Measurements from ENCODE around the gene COL23A1. TPM values are rescaled to one million over a fixed set of nuclear protein-coding genes. Genes with fewer than 3 reads are reported as not detected.

The COL23A1 gene
- polyA plus RNA-seq (2013, experiment 1 of 2): 0.82 TPM
- 1.0 TPM for polyA plus RNA-seq (2013, experiment 2 of 2)

DNA sequence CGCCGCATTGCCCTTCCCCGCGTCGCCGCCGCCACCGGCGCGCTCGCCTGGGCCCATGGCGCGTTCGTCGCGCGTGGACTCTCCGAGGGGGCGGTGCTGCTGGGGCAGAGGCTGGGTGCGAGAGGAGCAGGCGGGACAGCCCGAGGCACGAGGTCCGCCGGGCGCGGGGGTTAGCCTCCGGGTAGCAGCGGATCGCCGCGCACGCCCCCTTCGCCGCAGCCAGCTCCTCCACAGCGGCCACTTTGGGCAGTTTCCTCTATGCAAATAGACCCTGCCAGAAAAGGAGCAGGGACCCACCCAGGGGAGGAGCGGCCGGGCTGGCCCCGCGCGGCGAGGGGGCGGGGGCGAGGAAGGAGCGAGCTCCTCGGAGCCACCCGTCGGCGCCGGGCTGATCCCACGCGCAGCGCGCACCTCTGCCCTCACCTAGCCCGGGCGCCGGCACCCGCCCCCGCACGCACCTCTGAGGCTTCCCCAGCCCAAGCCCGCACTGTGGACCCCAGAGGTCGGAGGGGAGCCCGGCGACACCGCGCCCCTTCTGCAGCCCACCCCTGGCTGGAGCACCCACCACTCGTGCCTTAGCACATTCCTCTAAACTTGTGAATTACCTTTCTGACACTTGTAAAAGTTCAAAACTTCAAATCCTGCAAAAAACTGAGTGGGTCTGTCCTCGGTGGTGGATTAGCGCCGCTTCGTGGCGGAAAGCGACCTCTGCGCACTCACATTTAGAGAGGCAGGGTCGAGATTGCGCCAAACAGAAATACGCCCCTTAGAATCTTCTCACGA, at the start of gene COL23A1:
COL23A1 (minus strand) TSS at position 253 of the 783 bp plus-strand sequence.
- Histone ChIP-seq H3K14ac (ENCODE audit: low read length) (no peak within 1 kb of the TSS), H3K27ac (replicated peaks; ENCODE audit: low read length) (no peak within 1 kb of the TSS), H3K36me3 (replicated peaks in 1 of 2; ENCODE audit: control insufficient read depth in 2 of 2, insufficient read depth in 2 of 2, low read length in 2 of 2) (no peaks in the 10 kb centered on the region), H2BK15ac (ENCODE audit: low read length) (no peak within 1 kb of the TSS), H4K8ac (ENCODE audit: low read depth, low read length) (no peak within 1 kb of the TSS), H3K9ac (ENCODE audit: low read depth, low read length, poor library complexity) (peak within 1 kb of the TSS; percentile 85), H2AK5ac (ENCODE audit: low read depth, low read length) (no peak within 1 kb of the TSS), H3K4me3 (ENCODE audit: low read length in 2 of 2) (peak within 1 kb of the TSS; percentile 65 to 78), H2AFZ (ENCODE audit: low read length) (peak within 1 kb of the TSS; percentile 97), H3K9me3 (replicated peaks in 1 of 2; ENCODE audit: control insufficient read depth in 2 of 2, insufficient read depth in 1 of 2, low read depth in 1 of 2, low read length in 2 of 2) (peaks cover 2 to 9% of the 10 kb centered on the region in 2 donors), H4K91ac (ENCODE audit: low read depth, low read length, poor library complexity) (no peak within 1 kb of the TSS), H3K4me1 (ENCODE audit: control insufficient read depth in 2 of 2, insufficient read depth in 1 of 2, low read depth in 1 of 2, low read length in 2 of 2) (peaks cover 6 to 18% of the 10 kb centered on the region in 2 donors), H2BK5ac (ENCODE audit: low read length) (peak within 1 kb of the TSS; percentile 15), H2BK12ac (ENCODE audit: low read length) (no peak within 1 kb of the TSS), H3K79me1 (ENCODE audit: low read depth, low read length) (peaks cover 2% of the 10 kb centered on the region), H2BK120ac (ENCODE audit: low read depth, low read length) (no peak within 1 kb of the TSS), H3K4me2 (ENCODE audit: insufficient read depth, low read length, poor library complexity, severe bottlenecking) (peak within 1 kb of the TSS; percentile 91), H3K4ac (ENCODE audit: low read length) (peak within 1 kb of the TSS; percentile 8), H3K18ac (ENCODE audit: low read length) (peak within 1 kb of the TSS; percentile 92), H3K27me3 (ENCODE audit: control insufficient read depth in 3 of 3, insufficient read depth in 3 of 3, low read depth in 1 of 3, low read length in 3 of 3) (peaks cover 0 to 25% (median 8%) of the 10 kb centered on the region in 3 experiments), H3K23ac (ENCODE audit: low read depth, low read length, poor library complexity) (peak within 1 kb of the TSS; percentile 96)
- WGBS, 2 donors (ENCODE audit: extremely low coverage in 2 of 2, insufficient read length in 2 of 2, insufficient replicate concordance in 1 of 2): no CpG with 5 or more reads among the region's 78 CpGs
- peak; percentile 62 for DNase-seq (ENCODE audit: low spot score)

- Histone ChIP-seq H3K14ac (ENCODE audit: low read length) (no peak overlapping the region), H2BK120ac (ENCODE audit: low read depth, low read length) (no peak overlapping the region), H3K36me3 (replicated peaks in 1 of 2; ENCODE audit: control insufficient read depth in 2 of 2, insufficient read depth in 2 of 2, low read length in 2 of 2) (no peaks in the 10 kb centered on the region), H3K4me2 (ENCODE audit: insufficient read depth, low read length, poor library complexity, severe bottlenecking) (no peak overlapping the region), H3K4me3 (ENCODE audit: low read length in 2 of 2) (no peak overlapping the region), H3K27me3 (ENCODE audit: control insufficient read depth in 3 of 3, insufficient read depth in 3 of 3, low read depth in 1 of 3, low read length in 3 of 3) (no peaks in the 10 kb centered on the region), H3K79me1 (ENCODE audit: low read depth, low read length) (no peaks in the 10 kb centered on the region), H2AFZ (ENCODE audit: low read length) (no peak overlapping the region), H3K27ac (replicated peaks; ENCODE audit: low read length) (no peak overlapping the region), H2AK5ac (ENCODE audit: low read depth, low read length) (no peak overlapping the region), H3K4ac (ENCODE audit: low read length) (no peak overlapping the region), H3K4me1 (ENCODE audit: control insufficient read depth in 2 of 2, insufficient read depth in 1 of 2, low read depth in 1 of 2, low read length in 2 of 2) (no peaks in the 10 kb centered on the region), H4K91ac (ENCODE audit: low read depth, low read length, poor library complexity) (no peak overlapping the region), H2BK5ac (ENCODE audit: low read length) (no peak overlapping the region), H2BK12ac (ENCODE audit: low read length) (no peak overlapping the region), H3K9me3 (replicated peaks in 1 of 2; ENCODE audit: control insufficient read depth in 2 of 2, insufficient read depth in 1 of 2, low read depth in 1 of 2, low read length in 2 of 2) (peaks cover 0 to 2% of the 10 kb centered on the region in 2 donors), H3K9ac (ENCODE audit: low read depth, low read length, poor library complexity) (no peak overlapping the region), H4K8ac (ENCODE audit: low read depth, low read length) (no peak overlapping the region), H3K18ac (ENCODE audit: low read length) (no peak overlapping the region), H2BK15ac (ENCODE audit: low read length) (no peak overlapping the region), H3K23ac (ENCODE audit: low read depth, low read length, poor library complexity) (no peak overlapping the region)
- no CpG with 5 or more reads among the region's 9 CpGs for WGBS, 2 donors (ENCODE audit: extremely low coverage in 2 of 2, insufficient read length in 2 of 2, insufficient replicate concordance in 1 of 2)
- DNase-seq (ENCODE audit: low spot score): no peak
These were observed 47.3 kb upstream of the COL23A1 start for GRCh38 chr5:178637356-178638074.

GRCh38 chr5:178632285-178632684, 42.1 kb upstream of the COL23A1 start:
- H2BK120ac ChIP-seq (ENCODE audit: low read depth, low read length): no peak overlapping the region
- H3K23ac ChIP-seq (ENCODE audit: low read depth, low read length, poor library complexity): no peak overlapping the region
- H2AFZ ChIP-seq (ENCODE audit: low read length): no peak overlapping the region
- H2BK15ac ChIP-seq (ENCODE audit: low read length): no peak overlapping the region
- no peak overlapping the region for H4K91ac ChIP-seq (ENCODE audit: low read depth, low read length, poor library complexity)
- H4K8ac ChIP-seq (ENCODE audit: low read depth, low read length): no peak overlapping the region
- H3K14ac ChIP-seq (ENCODE audit: low read length): no peak overlapping the region
- H3K9me3 ChIP-seq (replicated peaks in 1 of 2; ENCODE audit: control insufficient read depth in 2 of 2, insufficient read depth in 1 of 2, low read depth in 1 of 2, low read length in 2 of 2): peaks cover under 1 to 5% of the 10 kb centered on the region in 2 donors
- H2BK5ac ChIP-seq (ENCODE audit: low read length): no peak overlapping the region
- no peaks in the 10 kb centered on the region for H3K79me1 ChIP-seq (ENCODE audit: low read depth, low read length)
- no peak overlapping the region for H2BK12ac ChIP-seq (ENCODE audit: low read length)
- WGBS, 2 donors (ENCODE audit: extremely low coverage in 2 of 2, insufficient read length in 2 of 2, insufficient replicate concordance in 1 of 2): no CpG with 5 or more reads among the region's 4 CpGs
- H3K27me3 ChIP-seq (ENCODE audit: control insufficient read depth in 3 of 3, insufficient read depth in 3 of 3, low read depth in 1 of 3, low read length in 3 of 3): no peaks in the 10 kb centered on the region
- no peaks in the 10 kb centered on the region for H3K36me3 ChIP-seq (replicated peaks in 1 of 2; ENCODE audit: control insufficient read depth in 2 of 2, insufficient read depth in 2 of 2, low read length in 2 of 2)
- no peak overlapping the region for H3K4me3 ChIP-seq (ENCODE audit: low read length in 2 of 2)
- H3K18ac ChIP-seq (ENCODE audit: low read length): no peak overlapping the region
- no peak overlapping the region for H2AK5ac ChIP-seq (ENCODE audit: low read depth, low read length)
- H3K4me1 ChIP-seq (ENCODE audit: control insufficient read depth in 2 of 2, insufficient read depth in 1 of 2, low read depth in 1 of 2, low read length in 2 of 2): no peaks in the 10 kb centered on the region
- H3K27ac ChIP-seq (replicated peaks; ENCODE audit: low read length): no peak overlapping the region
- no peak for DNase-seq (ENCODE audit: low spot score)
- H3K9ac ChIP-seq (ENCODE audit: low read depth, low read length, poor library complexity): no peak overlapping the region
- no peak overlapping the region for H3K4ac ChIP-seq (ENCODE audit: low read length)
- no peak overlapping the region for H3K4me2 ChIP-seq (ENCODE audit: insufficient read depth, low read length, poor library complexity, severe bottlenecking)

GRCh38 chr5:178630951-178631350, 40.8 kb upstream of the COL23A1 start:
- no peak overlapping the region for H3K4me2 ChIP-seq (ENCODE audit: insufficient read depth, low read length, poor library complexity, severe bottlenecking)
- peak overlapping the region; percentile 27 for H2AFZ ChIP-seq (ENCODE audit: low read length)
- no peaks in the 10 kb centered on the region for H3K36me3 ChIP-seq (replicated peaks in 1 of 2; ENCODE audit: control insufficient read depth in 2 of 2, insufficient read depth in 2 of 2, low read length in 2 of 2)
- H3K23ac ChIP-seq (ENCODE audit: low read depth, low read length, poor library complexity): no peak overlapping the region
- no peak overlapping the region for H2AK5ac ChIP-seq (ENCODE audit: low read depth, low read length)
- H2BK12ac ChIP-seq (ENCODE audit: low read length): no peak overlapping the region
- no peak overlapping the region for H3K27ac ChIP-seq (replicated peaks; ENCODE audit: low read length)
- H3K4ac ChIP-seq (ENCODE audit: low read length): no peak overlapping the region
- no CpG with 5 or more reads among the region's 2 CpGs for WGBS, 2 donors (ENCODE audit: extremely low coverage in 2 of 2, insufficient read length in 2 of 2, insufficient replicate concordance in 1 of 2)
- H3K9me3 ChIP-seq (replicated peaks in 1 of 2; ENCODE audit: control insufficient read depth in 2 of 2, insufficient read depth in 1 of 2, low read depth in 1 of 2, low read length in 2 of 2): peaks cover 1 to 7% of the 10 kb centered on the region in 2 donors
- DNase-seq (ENCODE audit: low spot score): no peak
- H2BK15ac ChIP-seq (ENCODE audit: low read length): no peak overlapping the region
- no peak overlapping the region for H3K9ac ChIP-seq (ENCODE audit: low read depth, low read length, poor library complexity)
- H4K91ac ChIP-seq (ENCODE audit: low read depth, low read length, poor library complexity): no peak overlapping the region
- H3K4me1 ChIP-seq (ENCODE audit: control insufficient read depth in 2 of 2, insufficient read depth in 1 of 2, low read depth in 1 of 2, low read length in 2 of 2): no peaks in the 10 kb centered on the region
- H3K14ac ChIP-seq (ENCODE audit: low read length): no peak overlapping the region
- H4K8ac ChIP-seq (ENCODE audit: low read depth, low read length): no peak overlapping the region
- H2BK5ac ChIP-seq (ENCODE audit: low read length): no peak overlapping the region
- H3K18ac ChIP-seq (ENCODE audit: low read length): no peak overlapping the region
- H3K4me3 ChIP-seq (ENCODE audit: low read length in 2 of 2): no peak overlapping the region
- peaks cover 2% of the 10 kb centered on the region for H3K79me1 ChIP-seq (ENCODE audit: low read depth, low read length)
- H2BK120ac ChIP-seq (ENCODE audit: low read depth, low read length): no peak overlapping the region
- no peaks in the 10 kb centered on the region for H3K27me3 ChIP-seq (ENCODE audit: control insufficient read depth in 3 of 3, insufficient read depth in 3 of 3, low read depth in 1 of 3, low read length in 3 of 3)

Measured in neuronal stem cell (in vitro differentiated cells).